HepG2 (cell line): Measurements from ENCODE around the gene ZNF865. TPM values are rescaled to one million over a fixed set of nuclear protein-coding genes. Genes with fewer than 3 reads are reported as not detected.

Source experiments
- ATRX ChIP-seq: sonication (generic); formaldehyde crosslinking; IDR thresholded peaks from 2 replicates; pipeline ENCODE4 v1.4.0; 2020; ENCODE audit warnings: missing genetic modification reagents, borderline replicate concordance
- BCL6 ChIP-seq: IDR thresholded peaks from 2 replicates; pipeline ENCODE4 v1.6.1; 2016; ENCODE audit warnings: missing genetic modification reagents, missing compliant biosample characterization
- CBX1 ChIP-seq: IDR thresholded peaks from one replicate; pipeline ENCODE4 v1.6.1; 2016; ENCODE audit warnings: antibody characterized with exemption, low read depth
- CREB1 ChIP-seq, 2 experiments: fragments of 450-650 bp in 1 of 2; IDR thresholded peaks; 2 replicates each; pipeline ENCODE4 v1.6.1; 2016 to 2017; ENCODE audit warnings: control low read depth in 1 of 2, mild to moderate bottlenecking in 1 of 2, missing compliant biosample characterization in 1 of 2, missing genetic modification characterization in 1 of 2
- GATAD1 ChIP-seq: IDR thresholded peaks from 2 replicates; pipeline ENCODE4 v1.6.1; 2016; ENCODE audit warnings: missing genetic modification reagents, missing compliant biosample characterization
- GPN1 ChIP-seq: sonication (generic); formaldehyde crosslinking; IDR thresholded peaks from 2 replicates; pipeline ENCODE4 v1.5.1; 2020; ENCODE audit warnings: missing genetic modification reagents, borderline replicate concordance
- MAF1 ChIP-seq: sonication (generic); formaldehyde crosslinking; IDR thresholded peaks from 2 replicates; pipeline ENCODE4 v1.5.0; 2020; ENCODE audit warnings: missing genetic modification reagents, borderline replicate concordance
- ONECUT2 ChIP-seq: sonication (generic); formaldehyde crosslinking; IDR thresholded peaks from 2 replicates; pipeline ENCODE4 v1.4.0; 2020; ENCODE audit warnings: missing genetic modification reagents
- WIZ ChIP-seq: sonication (generic); formaldehyde crosslinking; IDR thresholded peaks from 2 replicates; pipeline ENCODE4 v1.5.1; 2020; ENCODE audit warnings: mild to moderate bottlenecking, missing genetic modification reagents
- ZFP1 ChIP-seq: IDR thresholded peaks from 2 replicates; pipeline ENCODE4 v1.6.1; 2016
- ZNF12 ChIP-seq: sonication (generic); formaldehyde crosslinking; IDR thresholded peaks from 2 replicates; pipeline ENCODE4 v1.5.0; 2020; ENCODE audit warnings: missing genetic modification reagents
- ZNF251 ChIP-seq: sonication (generic); formaldehyde crosslinking; IDR thresholded peaks from 2 replicates; pipeline ENCODE4 v1.9.0; 2021; ENCODE audit warnings: mild to moderate bottlenecking, missing genetic modification reagents
- ZNF329 ChIP-seq: sonication (generic); formaldehyde crosslinking; IDR thresholded peaks from 2 replicates; pipeline ENCODE4 v1.9.0; 2021; ENCODE audit warnings: low read depth, mild to moderate bottlenecking, missing genetic modification reagents
- ZNF407 ChIP-seq: sonication (generic); formaldehyde crosslinking; IDR thresholded peaks from one replicate; pipeline ENCODE4 v1.5.1; 2020; ENCODE audit warnings: mild to moderate bottlenecking, missing genetic modification reagents; ENCODE audit errors: not compliant biosample characterization
- ZNF572 ChIP-seq: sonication (generic); formaldehyde crosslinking; IDR thresholded peaks from 2 replicates; pipeline ENCODE4 v1.5.1; 2020; ENCODE audit warnings: mild to moderate bottlenecking, missing genetic modification reagents
- ZSCAN5A ChIP-seq: sonication (generic); formaldehyde crosslinking; IDR thresholded peaks from 2 replicates; pipeline ENCODE4 v1.8.0; 2022; ENCODE audit warnings: mild to moderate bottlenecking, missing genetic modification reagents, borderline replicate concordance
- polyA plus RNA-seq, 8 experiments: library from polyadenylated mRNA; depleted of rRNA in 3 of 8; stranded (reverse) in 7 of 8; unstranded in 1 of 8; fragments of >200 nt; fragmentation: Illumina TruSeq in 4 of 8; extraction: Trizol in 4 of 8; gene quantifications; 2 replicates each; pipeline versions ENCODE4 v1.2.1 to v1.2.3, GENCODE V29; 2011 to 2016; ENCODE audit warnings: low read depth in 4 of 8, missing spikeins in 1 of 8, mixed read lengths in 1 of 8; ENCODE audit not compliant: insufficient read depth in 1 of 8
- total RNA-seq, 5 experiments: library from RNA; depleted of rRNA; stranded (reverse); fragments of >200 nt; fragmentation: Illumina TruSeq; extraction: Trizol; gene quantifications; 2 replicates each; pipeline ENCODE4 v1.2.3, GENCODE V29; 2016; ENCODE audit warnings: low read depth in 1 of 5
- TF ChIP-seq, protein P1 (sequence below): sonication (generic); formaldehyde crosslinking; IDR thresholded peaks from 2 replicates; pipeline ENCODE4 v1.4.0; 2020; ENCODE audit warnings: missing genetic modification reagents
- TF ChIP-seq, protein P2 (sequence below): sonication (generic); formaldehyde crosslinking; IDR thresholded peaks from 2 replicates; pipeline ENCODE4 v1.4.0; 2020; ENCODE audit warnings: mild to moderate bottlenecking, low read depth, missing genetic modification reagents

ZNF865 gene
- total and polyA plus RNA-seq, 2 of the 13 experiments (the other 11 are each of a cell fraction or from before 2014, with no cell fraction given): 0.93 to 1.0 TPM

GRCh38 chr19:55605637-55606470, at the start of gene ZNF865 (continued):
- no peak for TF ChIP-seq ATRX (CRISPR knock-in tag)
- TF ChIP-seq GATAD1 (CRISPR knock-in tag): peak; percentile 40
- no peak for TF ChIP-seq ZNF329 (CRISPR knock-in tag)
- TF ChIP-seq CREB1 (IDR thresholded peaks at IDR 0.05): no peak
- 0 out of 2 replicates have a peak, but pooled peaks have one; percentile 16 for TF ChIP-seq CREB1 (CRISPR knock-in tag; IDR thresholded peaks at IDR 0.05)
- TF ChIP-seq ZNF251 (CRISPR knock-in tag): no peak
- no peak for TF ChIP-seq ZNF12 (CRISPR knock-in tag)
- TF ChIP-seq GPN1 (CRISPR knock-in tag): no peak
- no peak for TF ChIP-seq ZFP1 (CRISPR knock-in tag)
- no peak for TF ChIP-seq CBX1
- TF ChIP-seq, protein P1, sequence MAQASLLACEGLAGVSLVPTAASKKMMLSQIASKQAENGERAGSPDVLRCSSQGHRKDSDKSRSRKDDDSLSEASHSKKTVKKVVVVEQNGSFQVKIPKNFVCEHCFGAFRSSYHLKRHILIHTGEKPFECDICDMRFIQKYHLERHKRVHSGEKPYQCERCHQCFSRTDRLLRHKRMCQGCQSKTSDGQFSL (CRISPR knock-in tag): peak; percentile 99
- no peak for TF ChIP-seq ZNF572
- no peak for TF ChIP-seq BCL6 (CRISPR knock-in tag)
- TF ChIP-seq ONECUT2: no peak
- TF ChIP-seq MAF1 (CRISPR knock-in tag): no peak
- TF ChIP-seq, protein P2, sequence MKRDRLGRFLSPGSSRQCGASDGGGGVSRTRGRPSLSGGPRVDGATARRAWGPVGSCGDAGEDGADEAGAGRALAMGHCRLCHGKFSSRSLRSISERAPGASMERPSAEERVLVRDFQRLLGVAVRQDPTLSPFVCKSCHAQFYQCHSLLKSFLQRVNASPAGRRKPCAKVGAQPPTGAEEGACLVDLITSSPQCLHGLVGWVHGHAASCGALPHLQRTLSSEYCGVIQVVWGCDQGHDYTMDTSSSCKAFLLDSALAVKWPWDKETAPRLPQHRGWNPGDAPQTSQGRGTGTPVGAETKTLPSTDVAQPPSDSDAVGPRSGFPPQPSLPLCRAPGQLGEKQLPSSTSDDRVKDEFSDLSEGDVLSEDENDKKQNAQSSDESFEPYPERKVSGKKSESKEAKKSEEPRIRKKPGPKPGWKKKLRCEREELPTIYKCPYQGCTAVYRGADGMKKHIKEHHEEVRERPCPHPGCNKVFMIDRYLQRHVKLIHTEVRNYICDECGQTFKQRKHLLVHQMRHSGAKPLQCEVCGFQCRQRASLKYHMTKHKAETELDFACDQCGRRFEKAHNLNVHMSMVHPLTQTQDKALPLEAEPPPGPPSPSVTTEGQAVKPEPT (CRISPR knock-in tag): no peak
- no peak for TF ChIP-seq ZNF407 (CRISPR knock-in tag)
- no peak for TF ChIP-seq ZSCAN5A
- TF ChIP-seq WIZ: no peak
